Brain pericyte (primary cell): ENCODE results near the gene SLIT3.

Experiments
- DNase-seq: peaks from one replicate; pipeline ENCODE4 v3.0.0-alpha.2; 2012; ENCODE audit warnings: low read depth, low spot score

The SLIT3 gene

DNA sequence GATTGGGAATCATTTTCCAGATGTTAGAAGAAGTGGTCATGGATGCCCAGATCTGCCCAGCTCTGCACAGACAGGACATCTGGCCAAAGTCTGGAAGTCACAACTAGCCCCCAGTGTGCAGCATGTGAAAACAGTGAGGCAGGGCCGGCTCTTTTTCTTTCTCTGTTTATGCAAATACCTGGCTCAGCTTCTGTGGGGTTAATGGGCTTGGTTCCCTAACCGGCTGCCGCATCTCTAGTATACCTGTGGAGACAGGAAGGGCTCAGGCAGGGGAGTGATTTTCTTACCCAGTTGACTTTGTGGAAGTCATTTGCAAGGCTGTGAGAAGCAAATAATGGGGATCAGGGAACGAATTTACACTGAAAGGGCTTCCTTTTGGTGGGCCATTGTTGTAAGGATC lies 467.0 kb downstream of the SLIT3 start:
- DNase-seq: no peak

DNA sequence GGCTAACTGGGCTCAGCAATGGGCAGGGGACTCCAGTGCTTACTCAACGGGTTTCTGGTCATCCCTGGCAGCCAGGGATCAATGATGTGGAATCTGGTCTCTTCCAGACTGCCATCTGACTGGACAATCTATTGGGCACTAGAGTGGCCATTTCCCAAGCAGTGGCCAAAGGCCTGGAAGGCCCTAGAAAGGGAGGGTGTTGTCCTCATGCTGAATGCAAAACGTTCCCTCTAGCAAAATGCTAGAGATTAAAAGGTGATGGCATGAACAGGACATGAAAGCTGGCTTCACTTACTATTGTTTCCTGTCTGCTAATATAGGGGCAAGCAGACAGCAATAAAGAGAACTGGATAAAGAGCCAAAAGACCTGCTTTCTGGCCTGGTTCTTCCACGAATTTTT lies 467.6 kb downstream of the SLIT3 start:
- DNase-seq: no peak

DNA sequence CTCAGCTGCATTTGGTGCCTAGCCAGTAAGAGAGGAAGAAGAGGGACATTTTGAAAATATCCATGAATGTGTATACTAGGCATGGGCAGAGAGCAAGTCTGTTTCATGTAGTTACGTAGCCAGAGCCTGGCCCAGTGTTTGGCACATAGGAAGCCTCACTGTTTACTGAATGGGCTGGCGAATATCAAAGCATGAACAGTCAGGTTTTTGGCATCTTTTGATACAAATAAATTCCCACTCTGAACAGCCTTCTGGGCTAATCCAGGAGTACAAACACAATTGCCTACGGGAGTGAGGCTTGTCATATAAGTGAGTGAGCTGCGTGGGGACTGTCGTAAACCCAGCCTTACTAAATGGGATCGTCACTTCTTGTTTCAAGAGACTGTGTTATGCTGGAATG lies 468.6 kb downstream of the SLIT3 start:
- no peak for DNase-seq

DNA sequence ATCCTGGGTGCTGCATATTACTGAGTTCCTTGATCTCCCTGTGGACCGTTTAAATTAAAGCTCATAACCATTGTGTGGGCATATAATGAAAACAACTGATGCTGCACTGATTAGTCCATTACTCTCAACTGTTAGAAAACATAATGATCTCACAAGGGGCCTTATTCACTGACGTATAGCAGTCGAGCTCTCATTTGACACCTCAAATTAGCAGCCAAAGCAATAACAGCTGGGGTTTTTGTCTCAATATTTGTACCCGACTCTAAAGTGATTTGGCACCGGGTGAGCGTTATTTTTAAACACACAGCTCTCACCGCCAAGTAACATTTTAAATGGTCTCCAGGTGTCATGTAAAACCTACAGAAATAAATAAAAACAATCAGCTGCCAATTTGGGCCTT lies 469.6 kb downstream of the SLIT3 start:
- no peak for DNase-seq

DNA sequence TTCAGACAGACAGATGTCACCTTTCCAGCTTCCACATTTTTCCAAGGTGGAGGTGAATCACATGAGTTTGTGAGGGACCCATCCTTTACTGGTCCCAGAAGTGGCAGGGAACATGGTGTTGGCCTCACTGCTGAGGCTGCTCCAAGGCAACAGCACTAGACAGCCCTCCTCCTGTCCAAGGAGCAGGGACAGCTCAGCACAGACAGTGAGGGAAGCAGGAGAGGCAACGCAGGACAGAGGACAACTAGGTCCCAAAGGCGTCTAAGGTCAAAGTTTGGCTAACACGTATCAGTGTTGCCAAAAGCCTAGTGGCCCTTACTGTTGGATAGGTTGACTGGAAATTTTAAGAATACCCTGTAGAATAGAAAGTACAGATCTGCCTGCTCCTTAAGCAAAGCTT lies 470.1 kb downstream of the SLIT3 start:
- no peak for DNase-seq

DNA sequence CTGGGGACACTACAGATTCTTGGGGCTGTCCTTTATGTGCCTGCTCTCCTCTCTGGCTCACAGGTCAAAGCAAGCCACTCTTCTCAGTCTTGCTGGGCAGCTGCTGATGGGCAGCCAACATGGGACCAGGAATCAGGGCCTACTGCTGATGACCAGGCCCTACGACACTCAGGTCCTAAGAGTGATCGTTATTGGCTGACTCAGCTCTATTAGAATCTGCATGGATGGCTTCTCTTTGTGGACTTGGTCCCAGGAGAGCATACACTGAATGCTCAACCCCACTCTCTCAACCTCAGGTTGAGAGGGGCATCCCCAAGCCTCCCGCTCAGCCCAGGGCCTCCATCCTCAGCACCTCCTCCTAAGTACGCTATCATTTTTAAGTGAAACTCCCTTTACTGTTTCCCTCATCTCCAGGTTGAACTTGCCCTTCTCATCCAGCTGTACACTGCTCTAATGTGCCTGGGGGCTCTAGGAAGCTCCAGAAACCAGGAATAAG lies 471.0 kb downstream of the SLIT3 start:
- DNase-seq: no peak

DNA sequence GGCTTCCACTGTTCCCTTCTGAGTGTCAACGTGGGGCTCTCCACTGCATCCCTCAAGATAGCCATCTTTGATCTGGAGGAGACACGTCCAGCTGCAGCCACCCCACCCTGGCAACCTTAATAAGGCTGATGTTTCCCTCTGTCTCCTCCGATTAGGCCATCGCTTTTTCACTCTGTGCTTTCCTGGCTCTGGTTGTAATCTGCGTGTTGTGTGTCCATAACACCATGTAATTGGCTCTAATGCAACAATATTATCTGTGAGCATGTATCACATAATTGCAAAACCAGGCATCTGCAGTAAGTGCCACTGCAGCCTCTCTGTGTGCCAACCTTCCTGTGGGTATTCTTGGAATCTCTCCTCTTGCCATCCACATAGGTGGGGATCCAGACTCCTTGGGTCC lies 471.9 kb downstream of the SLIT3 start:
- no peak for DNase-seq

DNA sequence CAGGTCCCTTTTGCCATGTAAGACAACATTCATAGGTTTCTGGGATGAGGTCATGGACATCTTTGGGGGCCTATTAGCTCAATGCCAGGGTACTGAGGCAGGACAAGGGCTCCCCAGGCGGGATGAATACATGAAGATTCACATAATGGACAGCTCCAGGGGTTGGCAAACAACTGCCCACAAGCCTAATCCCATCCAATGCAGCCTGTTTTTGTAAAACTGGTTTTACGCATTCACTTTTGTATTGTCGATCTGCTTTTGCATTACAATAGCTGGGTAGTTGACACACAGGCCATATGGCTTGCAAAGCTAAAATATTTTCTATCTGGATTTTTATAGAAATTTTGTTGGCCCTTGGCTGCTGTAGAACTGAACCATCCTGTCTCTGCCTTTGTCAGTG lies 473.3 kb downstream of the SLIT3 start:
- no peak for DNase-seq

DNA sequence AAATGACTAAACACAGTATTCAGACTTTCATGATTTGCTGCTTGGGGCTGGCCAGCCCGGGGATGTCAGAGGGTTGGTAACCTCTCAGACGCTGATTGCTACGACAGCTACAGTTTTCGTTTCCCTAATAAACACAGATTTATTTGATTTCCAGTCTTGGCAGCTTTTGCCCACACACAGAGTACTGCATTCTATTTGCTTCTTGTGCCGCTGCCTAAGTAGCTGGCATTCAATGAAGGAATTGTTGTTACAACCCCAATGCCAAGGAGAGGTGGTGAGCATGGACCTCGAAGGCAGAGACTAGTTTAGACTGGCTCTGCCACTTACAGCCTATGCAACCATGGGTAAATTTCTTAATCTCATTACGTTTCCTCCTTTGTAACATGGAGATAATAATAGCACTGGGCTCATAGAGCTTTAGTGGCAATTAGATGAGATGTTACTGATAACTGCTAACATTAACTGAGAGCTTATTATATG lies 474.7 kb downstream of the SLIT3 start:
- DNase-seq: no peak

DNA sequence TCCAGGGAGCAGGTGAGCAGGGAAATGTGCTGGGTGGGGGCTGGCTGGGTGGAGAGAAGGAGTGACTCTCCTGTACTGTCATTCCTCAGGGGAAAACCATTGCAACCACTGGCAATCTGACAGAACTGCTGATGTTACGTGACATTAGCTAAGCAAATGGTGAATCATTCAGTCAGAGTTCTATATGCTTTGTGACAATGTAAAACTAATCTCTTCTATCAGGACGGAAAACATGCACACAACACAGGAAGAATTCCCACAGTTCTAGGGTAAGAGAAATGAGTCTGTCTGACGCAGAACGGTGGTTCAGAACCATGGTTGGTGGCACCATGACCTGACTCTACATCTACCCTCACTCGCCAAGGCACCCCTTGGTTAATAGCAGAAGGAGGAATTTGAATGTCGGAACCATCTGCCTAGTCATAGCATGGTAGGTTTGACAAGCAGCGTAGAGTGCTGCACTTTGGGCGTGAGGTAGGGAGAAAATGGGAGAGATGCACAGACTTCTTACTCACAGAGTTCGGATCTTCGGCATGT lies 478.1 kb downstream of the SLIT3 start:
- no peak for DNase-seq

DNA sequence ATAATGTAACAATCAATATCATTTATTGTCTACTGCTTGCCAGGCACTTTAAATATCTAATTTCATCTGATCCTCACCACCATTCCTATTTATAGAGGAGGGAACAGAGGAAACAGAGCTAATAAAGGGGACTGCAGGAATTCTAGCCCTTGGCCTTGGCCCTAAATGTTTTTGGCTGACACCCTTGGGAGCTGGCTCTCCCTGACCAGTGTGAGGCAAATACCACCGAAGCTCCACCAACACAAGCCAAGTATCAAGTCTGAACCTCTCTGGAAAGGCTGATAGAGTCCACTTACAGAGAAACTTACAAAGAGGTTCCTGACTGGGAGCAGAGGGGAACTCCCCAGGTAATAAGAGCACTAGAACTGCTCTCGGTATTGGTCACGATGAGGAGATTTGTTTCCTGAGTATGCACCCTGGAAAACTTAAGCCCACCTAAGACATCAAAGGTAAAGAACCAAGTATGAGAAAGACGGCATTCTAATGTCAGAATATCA lies 478.6 kb downstream of the SLIT3 start:
- no peak for DNase-seq

DNA sequence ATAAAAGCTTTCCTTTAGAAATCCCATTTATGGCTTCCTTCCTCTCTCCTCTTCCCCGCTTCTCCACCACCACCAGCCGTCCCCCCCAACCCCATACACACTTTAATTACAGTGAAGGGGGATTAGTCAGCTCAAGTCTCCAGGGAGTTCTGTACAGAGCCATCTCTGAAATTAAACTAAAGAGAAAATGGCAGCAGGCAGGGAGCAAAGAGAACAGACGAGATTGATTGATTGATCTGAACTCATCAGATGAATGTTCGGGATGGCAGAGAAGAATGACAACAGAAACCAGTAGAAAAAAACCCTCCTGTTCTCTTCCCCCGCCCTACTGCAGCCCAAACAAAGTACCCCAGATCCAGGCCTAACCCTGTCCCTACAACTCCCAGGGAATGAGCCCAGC lies 480.1 kb downstream of the SLIT3 start:
- DNase-seq: no peak

DNA sequence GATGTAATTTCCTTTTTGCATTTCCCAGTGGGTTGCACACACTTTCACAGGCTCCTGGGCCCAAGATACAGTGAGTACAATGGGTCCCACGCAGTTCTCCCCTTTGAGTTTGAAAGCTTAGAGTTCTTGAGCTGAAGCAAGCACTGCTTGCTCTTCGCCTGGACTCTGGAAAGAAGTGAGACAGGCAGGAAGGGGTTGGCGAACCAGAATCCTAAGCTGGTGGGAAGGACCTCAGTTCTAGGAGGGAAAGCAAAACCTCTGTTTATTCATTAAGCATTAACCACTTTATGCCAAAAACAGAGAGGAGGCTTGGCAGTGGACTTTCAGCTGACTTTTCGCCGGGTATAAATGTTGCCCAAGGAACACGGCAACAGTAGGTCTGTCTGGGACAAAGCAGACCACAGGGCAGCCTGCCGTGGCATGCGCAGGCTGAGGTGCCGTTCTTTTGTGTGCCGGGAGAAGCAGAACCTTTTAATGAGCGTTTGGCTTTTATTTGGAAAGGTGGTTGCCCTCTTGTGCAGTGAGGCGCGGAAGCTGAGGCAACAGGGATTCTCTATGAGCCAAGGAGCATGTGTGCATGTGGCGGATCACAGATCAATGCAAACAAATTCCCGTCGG lies 481.8 kb downstream of the SLIT3 start:
- DNase-seq: no peak

DNA sequence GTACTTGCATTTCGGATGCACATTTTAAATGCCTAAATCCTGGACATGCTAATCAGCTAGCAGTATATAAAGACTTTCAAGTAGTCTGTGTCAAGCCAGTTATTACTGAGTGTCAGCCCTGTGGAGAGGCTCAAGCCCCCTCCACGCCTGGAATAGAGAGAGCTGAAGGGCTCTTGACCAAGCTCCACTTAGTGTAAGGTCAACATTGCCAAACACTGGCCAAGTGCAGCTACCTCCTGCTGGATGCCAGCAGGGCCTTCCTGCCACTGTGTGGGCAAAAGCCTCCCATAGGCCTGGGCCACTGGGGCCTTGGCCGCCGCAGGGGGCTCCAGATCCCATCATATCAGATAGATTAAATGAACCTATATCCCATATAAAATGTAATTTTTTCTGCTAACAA lies 482.4 kb downstream of the SLIT3 start:
- no peak for DNase-seq

DNA sequence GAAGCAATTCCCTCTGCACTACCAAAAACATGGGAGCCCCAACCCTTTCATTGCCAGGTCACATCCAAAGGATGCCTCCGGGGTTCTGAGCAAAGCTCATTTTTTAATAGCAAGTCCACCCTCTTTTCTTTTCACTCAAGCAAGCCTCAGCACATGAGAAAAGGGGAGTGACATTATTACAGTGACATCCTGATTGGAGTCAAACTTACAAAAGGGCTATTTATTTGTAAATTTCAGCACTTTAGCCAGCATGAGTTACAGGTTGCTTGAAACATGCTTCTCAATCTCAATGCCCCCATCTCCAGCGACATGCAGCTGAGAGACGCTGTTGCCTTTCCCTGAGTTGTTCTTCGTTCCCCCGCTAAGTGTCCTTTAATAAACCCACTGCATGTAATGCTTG lies 483.3 kb downstream of the SLIT3 start:
- no peak for DNase-seq

DNA sequence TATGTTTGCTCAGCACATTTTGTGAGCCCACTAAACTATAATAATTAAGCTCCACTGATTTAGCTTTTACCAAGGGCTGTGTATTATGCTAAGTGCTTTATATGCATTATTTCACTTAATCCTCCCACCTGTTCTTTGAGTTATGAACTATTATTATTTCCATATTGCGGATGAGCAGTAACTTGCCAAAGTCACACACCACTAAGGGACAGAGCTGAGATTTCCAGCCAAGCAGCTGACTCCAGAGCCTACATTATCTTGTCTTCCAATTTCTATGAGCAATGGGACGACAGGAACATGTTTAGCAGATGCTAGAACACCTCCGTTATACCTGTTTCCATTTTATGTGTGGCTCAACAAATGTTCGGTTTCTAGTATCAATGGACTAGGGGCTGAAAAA lies 484.3 kb downstream of the SLIT3 start:
- no peak for DNase-seq

DNA sequence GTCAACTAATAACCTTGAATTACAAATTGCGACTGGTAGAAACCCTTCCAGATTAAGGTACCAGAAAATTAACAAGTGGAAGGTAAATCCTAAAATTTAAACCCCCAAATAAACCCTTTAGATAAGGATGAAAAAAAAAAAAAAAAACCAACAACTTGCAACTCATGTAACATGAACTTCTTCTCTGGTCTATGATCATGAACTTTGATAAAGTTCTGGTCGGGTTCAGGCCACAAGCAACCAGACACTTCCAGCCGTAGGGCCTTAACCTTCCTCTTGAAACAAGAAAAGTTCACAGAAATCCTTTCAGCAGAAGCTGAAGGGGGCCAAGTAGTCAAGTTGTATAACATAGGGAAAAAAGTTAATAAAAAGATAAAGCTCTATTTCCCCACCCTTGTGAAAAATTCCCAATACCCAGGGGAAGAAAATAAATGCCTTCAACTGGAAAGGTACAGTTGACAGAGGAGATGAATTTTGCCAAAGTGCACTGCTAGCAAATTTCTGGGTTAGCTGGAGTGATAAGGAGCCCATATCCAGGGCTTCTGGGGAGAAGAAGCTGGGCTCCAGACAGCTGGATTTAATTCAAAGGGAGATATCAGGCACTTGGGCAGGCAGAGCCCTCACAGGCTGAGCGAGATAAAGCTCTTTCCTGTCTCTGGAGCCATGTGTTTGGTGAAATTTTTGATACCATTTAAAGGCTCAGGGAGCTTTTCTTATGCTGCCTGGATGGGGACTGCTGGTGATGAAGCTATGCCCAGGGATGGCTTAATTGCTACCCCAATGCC lies 487.6 kb downstream of the SLIT3 start:
- DNase-seq: no peak

DNA sequence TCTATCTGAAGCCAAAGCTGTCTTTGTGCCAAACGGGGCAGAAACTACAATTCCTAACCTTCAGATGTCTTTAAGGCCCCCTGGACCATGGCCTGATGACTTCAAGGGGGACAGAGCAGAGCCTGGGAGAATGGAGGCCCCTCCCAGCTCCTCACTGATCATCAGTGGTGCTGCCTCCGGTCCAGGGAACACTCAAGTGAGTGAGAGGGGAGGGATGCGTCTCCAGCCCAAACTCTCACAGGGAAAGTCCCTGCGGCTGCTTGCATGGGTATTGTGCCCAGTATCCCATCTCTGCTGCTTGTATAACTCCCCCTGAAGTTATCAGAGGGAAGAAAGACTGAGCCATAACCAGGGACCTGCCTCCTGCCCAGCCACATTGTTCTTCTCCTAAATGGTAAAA lies 490.3 kb downstream of the SLIT3 start:
- no peak for DNase-seq

DNA sequence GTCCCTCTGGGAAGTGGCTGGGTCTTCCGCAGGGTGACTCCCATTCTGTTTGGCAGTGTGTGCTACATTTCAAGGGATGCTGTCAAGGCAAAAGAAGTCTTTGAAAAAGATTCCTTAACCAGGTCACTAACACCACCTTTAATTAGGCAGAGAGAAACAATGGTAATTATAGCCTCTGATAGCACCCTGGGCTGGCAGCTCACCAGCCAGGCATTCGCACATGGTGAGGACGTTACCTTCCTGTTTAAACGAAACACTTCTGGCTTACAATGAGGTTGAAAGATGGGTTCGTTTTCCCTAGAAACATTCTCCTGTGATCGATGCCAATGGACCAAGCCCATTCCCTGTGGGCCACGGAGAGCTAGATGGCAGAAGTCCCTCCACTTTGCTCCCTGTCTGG lies 491.7 kb downstream of the SLIT3 start:
- DNase-seq: no peak

DNA sequence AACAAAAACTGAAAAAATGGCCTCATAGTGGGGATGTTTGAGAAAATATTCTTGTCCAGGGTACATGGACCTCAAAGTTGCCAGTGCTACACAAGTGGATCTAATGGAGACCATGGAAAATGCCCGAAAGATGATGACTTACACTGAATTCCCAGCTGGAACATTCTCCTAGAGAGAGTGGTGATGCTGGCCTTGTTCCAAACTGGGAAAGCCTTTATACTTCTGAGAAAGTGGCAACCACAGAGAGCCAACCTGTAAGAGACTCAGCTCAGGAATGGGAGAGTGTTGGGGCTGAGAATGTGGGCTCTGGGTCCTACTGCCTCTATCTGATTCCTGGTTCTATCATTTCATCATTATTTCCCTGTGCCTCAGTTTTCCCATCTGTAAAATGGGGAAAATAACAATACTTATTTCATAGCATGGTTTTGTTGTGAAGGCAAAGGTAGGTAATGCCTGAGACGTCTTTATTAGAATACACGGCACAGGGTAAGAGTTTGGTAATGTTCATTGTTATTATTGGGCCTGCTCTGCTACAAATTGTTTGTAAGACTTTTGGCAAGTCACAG lies 492.8 kb downstream of the SLIT3 start:
- no peak for DNase-seq

DNA sequence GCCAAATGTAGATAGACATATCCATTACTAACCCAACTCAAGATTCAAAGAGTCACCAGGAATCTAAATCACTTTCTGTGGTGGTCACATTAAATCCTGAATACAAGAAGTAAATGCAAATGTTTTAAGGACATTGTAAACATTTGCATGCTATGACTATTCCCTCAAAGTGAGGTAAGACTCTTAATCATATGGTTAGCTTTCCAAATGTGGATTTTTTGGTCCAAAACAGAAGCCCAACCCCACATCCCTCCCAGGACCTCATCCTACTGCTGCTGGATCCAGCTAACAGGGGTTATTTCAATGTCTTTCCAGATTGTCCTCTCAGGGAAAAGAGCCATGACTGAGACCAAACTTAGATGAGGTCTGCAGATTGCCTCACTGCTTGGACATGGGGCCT lies 493.7 kb downstream of the SLIT3 start:
- DNase-seq: no peak

DNA sequence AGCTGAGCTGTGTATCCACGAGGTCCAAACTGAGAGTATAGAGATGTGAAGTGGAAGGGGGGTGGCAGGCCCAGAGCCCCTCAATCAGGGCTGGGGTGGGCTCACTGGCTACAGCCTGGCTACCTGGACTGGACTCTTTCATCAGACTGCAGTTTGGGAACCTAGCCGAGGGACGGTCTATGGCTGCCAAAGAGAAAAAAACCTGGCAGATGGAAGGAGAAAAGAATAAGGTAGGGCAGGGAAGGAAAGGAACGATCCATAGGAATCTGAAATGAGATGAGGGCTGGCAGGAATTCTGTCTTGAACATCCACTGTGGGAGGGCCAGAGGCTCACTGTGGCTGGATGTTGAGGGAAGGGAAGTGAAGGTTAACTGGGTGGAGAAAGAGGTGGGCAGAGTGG lies 497.4 kb downstream of the SLIT3 start:
- no peak for DNase-seq

DNA sequence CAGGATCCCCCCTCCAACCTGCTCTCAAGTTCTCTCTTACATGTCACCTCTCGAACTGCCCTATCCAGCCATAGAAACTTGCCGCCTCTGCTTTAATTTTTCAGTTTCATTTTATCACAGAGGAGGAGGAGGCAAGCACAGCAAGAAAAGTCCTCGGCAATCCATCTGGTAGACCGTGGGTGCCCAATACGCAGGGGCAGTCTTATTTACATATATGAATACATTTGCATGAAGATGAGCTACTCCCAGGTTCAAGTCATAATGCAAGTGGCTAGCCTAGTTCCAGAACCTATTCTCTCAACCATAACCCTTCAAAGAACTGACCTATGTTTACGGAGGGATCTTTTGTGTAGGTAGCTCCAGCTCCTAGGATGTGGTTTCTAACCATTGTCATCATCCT lies 498.6 kb downstream of the SLIT3 start:
- DNase-seq: no peak
